ENCODE measurements around the gene MBD5. TPM values are rescaled to one million over a fixed set of nuclear protein-coding genes. Genes with fewer than 3 reads are reported as not detected.

MBD5 gene
- total RNA-seq, 1 donor from 2014 or later, result 95.4 TPM

DNA sequence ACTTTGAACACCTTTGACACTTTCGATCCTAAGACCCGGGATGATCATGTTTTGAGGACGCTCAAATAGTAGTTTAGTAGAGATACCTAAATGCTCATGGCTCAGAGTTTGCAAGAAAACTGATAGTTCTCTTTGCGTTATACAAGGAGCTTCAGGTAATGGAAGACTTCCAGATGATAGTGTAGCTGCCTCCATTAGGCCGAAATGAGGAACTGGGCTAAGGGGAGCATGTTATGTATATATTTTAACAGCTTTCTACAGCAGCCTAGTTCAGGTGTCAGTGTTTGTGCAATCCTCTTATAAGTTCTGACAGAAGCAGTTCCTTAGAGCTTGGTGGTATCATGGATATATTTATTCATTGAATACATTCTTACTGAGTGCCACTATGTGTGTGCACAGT, 496.9 kb downstream of the MBD5 start:
- no peak overlapping the region for H3K4me3 Mint-ChIP-seq (ENCODE audit: unreplicated experiment)
- no peaks in the 10 kb centered on the region for H3K9me3 Mint-ChIP-seq (ENCODE audit: unreplicated experiment)
- H3K27ac Mint-ChIP-seq (ENCODE audit: unreplicated experiment), result no peak overlapping the region

DNA sequence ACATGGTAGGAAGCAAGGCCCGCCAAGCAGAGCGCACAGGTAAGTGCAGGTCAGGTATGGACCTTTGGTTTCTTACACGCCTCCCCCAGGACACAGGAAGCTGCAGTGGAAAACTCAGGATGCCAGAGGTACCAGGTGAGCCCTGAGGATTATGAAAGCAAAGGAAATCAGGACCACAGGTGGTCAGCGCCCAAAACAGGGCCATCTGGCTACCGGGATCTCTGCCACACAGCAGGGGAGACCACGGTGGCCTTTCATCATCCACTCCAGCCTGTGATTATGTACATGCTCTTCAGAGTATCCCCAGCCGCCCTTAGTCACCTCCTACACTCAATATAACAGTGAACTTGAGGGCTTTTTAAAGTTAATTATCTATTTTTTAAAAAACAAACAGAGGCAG, 498.1 kb downstream of the MBD5 start:
- peaks cover 4% of the 10 kb centered on the region for H3K36me3 Mint-ChIP-seq (ENCODE audit: unreplicated experiment)
- peaks cover 2% of the 10 kb centered on the region for H3K4me1 Mint-ChIP-seq (ENCODE audit: low read depth, unreplicated experiment)
- TF ChIP-seq, protein P1, sequence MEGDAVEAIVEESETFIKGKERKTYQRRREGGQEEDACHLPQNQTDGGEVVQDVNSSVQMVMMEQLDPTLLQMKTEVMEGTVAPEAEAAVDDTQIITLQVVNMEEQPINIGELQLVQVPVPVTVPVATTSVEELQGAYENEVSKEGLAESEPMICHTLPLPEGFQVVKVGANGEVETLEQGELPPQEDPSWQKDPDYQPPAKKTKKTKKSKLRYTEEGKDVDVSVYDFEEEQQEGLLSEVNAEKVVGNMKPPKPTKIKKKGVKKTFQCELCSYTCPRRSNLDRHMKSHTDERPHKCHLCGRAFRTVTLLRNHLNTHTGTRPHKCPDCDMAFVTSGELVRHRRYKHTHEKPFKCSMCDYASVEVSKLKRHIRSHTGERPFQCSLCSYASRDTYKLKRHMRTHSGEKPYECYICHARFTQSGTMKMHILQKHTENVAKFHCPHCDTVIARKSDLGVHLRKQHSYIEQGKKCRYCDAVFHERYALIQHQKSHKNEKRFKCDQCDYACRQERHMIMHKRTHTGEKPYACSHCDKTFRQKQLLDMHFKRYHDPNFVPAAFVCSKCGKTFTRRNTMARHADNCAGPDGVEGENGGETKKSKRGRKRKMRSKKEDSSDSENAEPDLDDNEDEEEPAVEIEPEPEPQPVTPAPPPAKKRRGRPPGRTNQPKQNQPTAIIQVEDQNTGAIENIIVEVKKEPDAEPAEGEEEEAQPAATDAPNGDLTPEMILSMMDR (IDR thresholded peaks at IDR 0.05; ENCODE audit: partially characterized antibody, unreplicated experiment), result no peak
- H3K27me3 Mint-ChIP-seq (ENCODE audit: unreplicated experiment), result no peaks in the 10 kb centered on the region
- no peaks in the 10 kb centered on the region for H3K9me3 Mint-ChIP-seq (ENCODE audit: unreplicated experiment)
- H3K27ac Mint-ChIP-seq (ENCODE audit: unreplicated experiment), result no peak overlapping the region
- no peak overlapping the region for H3K4me3 Mint-ChIP-seq (ENCODE audit: unreplicated experiment)
- DNase-seq, result no peak

More for the DNA sequence above, 496.9 kb downstream of the MBD5 start:
- no peak for DNase-seq
- TF ChIP-seq, protein P1 (IDR thresholded peaks at IDR 0.05; ENCODE audit: partially characterized antibody, unreplicated experiment), result no peak
- peaks cover 2% of the 10 kb centered on the region for H3K4me1 Mint-ChIP-seq (ENCODE audit: low read depth, unreplicated experiment)
- no peaks in the 10 kb centered on the region for H3K27me3 Mint-ChIP-seq (ENCODE audit: unreplicated experiment)
- H3K36me3 Mint-ChIP-seq (ENCODE audit: unreplicated experiment), result peaks cover 4% of the 10 kb centered on the region

DNA sequence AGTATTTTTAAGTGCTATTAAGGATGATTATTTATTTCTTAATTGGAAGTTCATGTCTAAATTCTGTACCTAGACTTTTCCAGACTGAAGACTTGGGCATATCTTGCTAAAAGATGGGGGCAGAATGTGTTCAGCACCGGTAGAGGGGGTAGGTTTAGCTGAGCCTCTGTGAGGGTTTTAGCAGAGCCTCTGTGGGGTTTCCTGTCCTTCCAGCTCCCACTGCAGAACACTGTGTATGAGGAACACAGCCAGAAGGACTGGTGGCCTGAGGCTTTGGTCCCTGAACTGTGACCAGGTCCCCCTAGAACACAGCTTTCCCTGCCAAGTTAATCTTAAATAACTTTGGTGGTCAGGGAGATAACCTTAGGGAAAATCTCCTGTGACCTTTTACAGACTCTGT, 500.3 kb downstream of the MBD5 start:
- TF ChIP-seq, protein P1 (IDR thresholded peaks at IDR 0.05; ENCODE audit: partially characterized antibody, unreplicated experiment), result no peak

DNA sequence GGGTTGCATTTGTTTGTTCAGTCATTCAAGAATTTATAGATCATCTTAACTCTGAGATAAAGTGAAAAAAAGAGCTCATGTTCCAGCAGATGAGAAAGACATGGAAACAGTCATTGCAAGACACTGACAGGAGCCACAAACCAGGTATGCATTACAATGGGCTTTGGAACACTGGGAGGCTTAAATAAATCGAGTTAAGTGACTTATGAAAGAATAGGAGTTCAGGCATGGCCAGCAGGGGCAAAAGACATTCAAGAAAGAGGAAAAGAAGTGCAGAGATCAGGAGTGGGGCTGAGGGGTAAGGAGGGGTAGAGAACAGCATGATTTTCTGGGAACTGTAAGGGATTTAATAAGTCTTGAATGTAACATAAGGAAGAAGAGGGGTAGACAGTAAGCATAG, 502.4 kb downstream of the MBD5 start:
- H3K9me3 Mint-ChIP-seq (ENCODE audit: unreplicated experiment), result no peaks in the 10 kb centered on the region
- no peaks in the 10 kb centered on the region for H3K4me1 Mint-ChIP-seq (ENCODE audit: low read depth, unreplicated experiment)
- H3K4me3 Mint-ChIP-seq (ENCODE audit: unreplicated experiment), result no peak overlapping the region
- DNase-seq, result no peak
- no peak overlapping the region for H3K27ac Mint-ChIP-seq (ENCODE audit: unreplicated experiment)
- TF ChIP-seq, protein P1 (IDR thresholded peaks at IDR 0.05; ENCODE audit: partially characterized antibody, unreplicated experiment), result no peak
- peaks cover 1% of the 10 kb centered on the region for H3K27me3 Mint-ChIP-seq (ENCODE audit: unreplicated experiment)
- peaks cover under 1% of the 10 kb centered on the region for H3K36me3 Mint-ChIP-seq (ENCODE audit: unreplicated experiment)

More for the DNA sequence above, 500.3 kb downstream of the MBD5 start:
- H3K27me3 Mint-ChIP-seq (ENCODE audit: unreplicated experiment), result no peaks in the 10 kb centered on the region
- no peak for DNase-seq
- H3K4me3 Mint-ChIP-seq (ENCODE audit: unreplicated experiment), result no peak overlapping the region
- peaks cover 4% of the 10 kb centered on the region for H3K36me3 Mint-ChIP-seq (ENCODE audit: unreplicated experiment)
- H3K27ac Mint-ChIP-seq (ENCODE audit: unreplicated experiment), result no peak overlapping the region
- no peaks in the 10 kb centered on the region for H3K9me3 Mint-ChIP-seq (ENCODE audit: unreplicated experiment)
- no peaks in the 10 kb centered on the region for H3K4me1 Mint-ChIP-seq (ENCODE audit: low read depth, unreplicated experiment)

DNA sequence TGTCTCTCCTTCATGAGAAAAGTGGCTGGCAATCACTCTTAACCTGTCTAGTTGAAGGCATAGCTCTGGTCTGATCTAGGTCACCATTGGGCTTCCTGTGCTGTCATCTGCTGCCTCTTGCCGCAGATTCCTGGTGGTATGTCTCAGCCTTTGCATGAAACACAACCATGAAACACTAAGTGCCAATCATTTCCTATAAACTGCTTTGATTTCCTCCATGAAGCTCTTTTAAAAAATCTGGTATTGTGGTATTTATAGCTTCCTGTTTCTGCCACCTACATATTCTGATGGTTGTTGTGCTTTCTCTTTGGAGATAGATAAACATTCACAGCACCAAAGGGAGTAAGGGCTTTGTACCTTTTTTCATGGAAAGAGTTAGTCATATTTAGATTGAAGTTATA, 503.6 kb downstream of the MBD5 start:
- H3K4me1 Mint-ChIP-seq (ENCODE audit: low read depth, unreplicated experiment), result no peaks in the 10 kb centered on the region
- no peaks in the 10 kb centered on the region for H3K9me3 Mint-ChIP-seq (ENCODE audit: unreplicated experiment)
- peaks cover 1% of the 10 kb centered on the region for H3K27me3 Mint-ChIP-seq (ENCODE audit: unreplicated experiment)
- H3K27ac Mint-ChIP-seq (ENCODE audit: unreplicated experiment), result no peak overlapping the region
- no peak for DNase-seq
- TF ChIP-seq, protein P1 (IDR thresholded peaks at IDR 0.05; ENCODE audit: partially characterized antibody, unreplicated experiment), result no peak
- H3K4me3 Mint-ChIP-seq (ENCODE audit: unreplicated experiment), result no peak overlapping the region
- H3K36me3 Mint-ChIP-seq (ENCODE audit: unreplicated experiment), result no peaks in the 10 kb centered on the region

Measured in glutamatergic neuron (in vitro differentiated cells).